Vagina (tissue), 2 donors: Measurements from ENCODE around the gene CD79A. TPM values are rescaled to one million over a fixed set of nuclear protein-coding genes. Genes with fewer than 3 reads are reported as not detected.

Source experiments
- DNase-seq, 2 donors: peaks; one replicate each; pipeline ENCODE4 v3.0.0-alpha.2; 2017; ENCODE audit errors: extremely low spot score in 2 of 2
- H3K27ac ChIP-seq: fragments of 200-600 bp; sonication (generic); one replicate; pipeline ENCODE4 v1.5.1; 2019
- H3K27me3 ChIP-seq: fragments of 200-600 bp; sonication (generic); one replicate; pipeline ENCODE4 v1.5.1; 2019
- H3K36me3 ChIP-seq, 2 donors: fragments of 200-600 bp; sonication (generic); one replicate each; pipeline ENCODE4 v1.5.1; 2017 to 2019
- H3K4me1 ChIP-seq: fragments of 200-600 bp; sonication (generic); one replicate; pipeline ENCODE4 v1.5.1; 2019
- H3K4me3 ChIP-seq, 2 donors: fragments of 200-600 bp; sonication (generic); 1 replicate in 1 of 2; 2 replicates in 1 of 2; pipeline ENCODE4 v1.5.1; 2016 to 2019
- H3K9me3 ChIP-seq: fragments of 200-600 bp; sonication (generic); one replicate; pipeline ENCODE4 v1.5.1; 2019
- POLR2A ChIP-seq, 2 donors: fragments of 450-650 bp; IDR thresholded peaks; one replicate each; pipeline ENCODE4 v1.6.1; 2017; ENCODE audit warnings: antibody characterized with exemption in 2 of 2, mild to moderate bottlenecking in 2 of 2, moderate library complexity in 2 of 2
- POLR2AphosphoS5 ChIP-seq, 2 donors: sonication (generic); formaldehyde crosslinking; IDR thresholded peaks; one replicate each; pipeline ENCODE4 v1.9.0; 2017; ENCODE audit warnings: antibody characterized with exemption in 2 of 2, mild to moderate bottlenecking in 2 of 2, low read depth in 1 of 2; ENCODE audit not compliant: insufficient read depth in 1 of 2
- intact Hi-C: fragments of 100-400 bp; cut with DNase I; formaldehyde crosslinking; loops from one replicate; pipeline ENCODE4 v1.15.1; 2023
- total RNA-seq: library from RNA; depleted of rRNA; stranded (reverse); fragments of >200 nt; gene quantifications from one replicate; pipeline ENCODE4 v1.2.3, GENCODE V29; 2016
- TF ChIP-seq, protein P1 (sequence below), 3 experiments: fragments of 450-650 bp in 2 of 3; fragments of 200-600 bp in 1 of 3; sonication (generic) in 1 of 3; IDR thresholded peaks; one replicate each; pipeline ENCODE4 v1.5.1; 2017 to 2019; ENCODE audit warnings: antibody characterized with exemption in 3 of 3, mild to moderate bottlenecking in 2 of 3, moderate library complexity in 2 of 3

The CD79A gene
- total RNA-seq = not detected

DNA sequence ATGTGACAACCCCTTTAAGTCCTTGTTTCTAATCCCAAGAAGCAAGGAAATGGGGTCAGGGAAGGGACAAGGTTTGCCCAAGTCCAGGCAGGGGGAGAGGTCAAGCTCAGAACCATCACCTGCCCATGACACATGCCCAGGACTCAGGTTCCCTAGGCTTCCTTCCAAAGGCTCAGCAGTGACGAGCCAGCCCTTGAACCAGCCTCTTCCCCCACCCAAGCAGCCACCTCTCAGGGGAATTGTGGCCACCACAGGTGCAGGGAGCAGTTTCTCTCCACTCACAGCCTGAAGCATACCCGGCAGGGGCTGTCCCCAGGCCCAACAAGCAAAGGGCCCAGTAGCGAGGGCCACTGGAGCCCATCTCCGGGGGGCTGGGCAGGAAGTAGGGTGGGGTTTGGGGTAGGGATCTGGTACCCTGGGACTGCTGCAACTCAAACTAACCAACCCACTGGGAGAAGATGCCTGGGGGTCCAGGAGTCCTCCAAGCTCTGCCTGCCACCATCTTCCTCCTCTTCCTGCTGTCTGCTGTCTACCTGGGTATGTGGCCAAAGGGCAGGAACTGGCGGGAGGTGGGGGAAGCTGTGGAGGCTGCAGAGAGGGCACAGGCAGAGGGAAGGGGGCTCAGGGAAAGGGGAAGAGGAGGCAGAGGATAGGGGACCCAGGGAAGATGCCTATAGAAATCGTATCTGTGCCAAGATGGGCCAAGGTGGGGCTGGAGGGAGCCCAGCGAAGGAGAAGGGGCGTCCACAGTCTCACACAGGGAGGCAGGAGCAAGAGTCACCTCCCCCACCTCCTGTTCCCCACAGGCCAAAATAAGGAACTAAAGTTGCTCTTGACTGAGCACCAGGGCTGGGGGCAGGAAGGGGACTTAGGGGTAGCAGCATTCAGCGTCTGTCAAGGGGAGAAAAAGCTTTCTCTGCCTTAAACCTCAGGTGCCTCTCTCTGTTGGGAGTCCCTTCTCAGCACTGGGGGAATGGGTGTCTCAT, at the start of gene CD79A:
Gene CD79A, plus strand, starts transcription at position 433 of the 986 bp plus-strand sequence. Its CDS starts 26 bp downstream, at position 459.
- no peaks in the 10 kb centered on the region for H3K27me3 ChIP-seq
- DNase-seq = no peak
- H3K27ac ChIP-seq = no peak within 1 kb of the TSS
- TF ChIP-seq, protein P1, sequence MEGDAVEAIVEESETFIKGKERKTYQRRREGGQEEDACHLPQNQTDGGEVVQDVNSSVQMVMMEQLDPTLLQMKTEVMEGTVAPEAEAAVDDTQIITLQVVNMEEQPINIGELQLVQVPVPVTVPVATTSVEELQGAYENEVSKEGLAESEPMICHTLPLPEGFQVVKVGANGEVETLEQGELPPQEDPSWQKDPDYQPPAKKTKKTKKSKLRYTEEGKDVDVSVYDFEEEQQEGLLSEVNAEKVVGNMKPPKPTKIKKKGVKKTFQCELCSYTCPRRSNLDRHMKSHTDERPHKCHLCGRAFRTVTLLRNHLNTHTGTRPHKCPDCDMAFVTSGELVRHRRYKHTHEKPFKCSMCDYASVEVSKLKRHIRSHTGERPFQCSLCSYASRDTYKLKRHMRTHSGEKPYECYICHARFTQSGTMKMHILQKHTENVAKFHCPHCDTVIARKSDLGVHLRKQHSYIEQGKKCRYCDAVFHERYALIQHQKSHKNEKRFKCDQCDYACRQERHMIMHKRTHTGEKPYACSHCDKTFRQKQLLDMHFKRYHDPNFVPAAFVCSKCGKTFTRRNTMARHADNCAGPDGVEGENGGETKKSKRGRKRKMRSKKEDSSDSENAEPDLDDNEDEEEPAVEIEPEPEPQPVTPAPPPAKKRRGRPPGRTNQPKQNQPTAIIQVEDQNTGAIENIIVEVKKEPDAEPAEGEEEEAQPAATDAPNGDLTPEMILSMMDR (IDR thresholded peaks at IDR 0.05) = no peak
- no peak for TF ChIP-seq POLR2A (IDR thresholded peaks at IDR 0.05)
- intact Hi-C loops = no loop called here
- H3K4me3 ChIP-seq = no peak within 1 kb of the TSS
- H3K4me1 ChIP-seq = peaks cover 3% of the 10 kb centered on the region
- H3K36me3 ChIP-seq = no peaks in the 10 kb centered on the region
- no peaks in the 10 kb centered on the region for H3K9me3 ChIP-seq

DNA sequence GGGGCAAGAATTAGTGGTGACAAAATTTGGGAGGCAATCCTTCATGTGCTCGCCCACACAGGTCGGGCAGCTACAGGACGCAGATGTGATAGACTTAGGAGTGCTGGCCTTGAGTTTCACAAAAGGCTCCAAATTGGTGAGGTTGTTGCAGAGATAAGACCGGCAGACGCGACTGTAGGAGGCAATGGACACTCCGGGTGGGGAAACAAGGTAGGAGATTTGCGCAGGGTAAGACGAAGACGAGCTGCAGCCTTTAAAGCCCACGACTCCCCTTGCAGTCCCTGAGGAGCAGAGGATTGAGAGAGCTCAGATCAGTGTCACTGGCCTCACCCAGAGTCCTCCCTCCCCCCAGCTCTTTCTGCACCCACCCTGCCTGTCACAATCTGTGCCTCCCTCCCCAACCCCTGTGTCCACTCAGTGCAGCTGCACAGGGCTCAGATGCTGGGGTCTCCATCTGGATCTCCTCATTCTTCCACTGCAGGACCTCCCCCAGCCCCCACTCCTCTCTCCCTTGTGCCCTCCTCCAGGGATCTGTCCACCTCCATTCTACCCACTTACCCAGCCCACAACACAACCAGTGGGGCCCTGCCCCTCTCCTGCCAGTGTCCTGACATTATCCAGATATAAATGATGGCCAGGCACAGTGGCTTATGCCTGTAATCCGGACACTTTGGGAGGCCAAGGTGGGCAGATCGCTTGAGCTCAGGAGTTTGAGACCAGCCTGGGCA, 38.9 kb upstream of the CD79A start:
- no peak for TF ChIP-seq POLR2AphosphoS5 (IDR thresholded peaks at IDR 0.05; ENCODE audit: insufficient read depth in 1 of 2, low read depth in 1 of 2)
- TF ChIP-seq, protein P1 (IDR thresholded peaks at IDR 0.05) = no peak
- no peak for TF ChIP-seq POLR2A (IDR thresholded peaks at IDR 0.05)
- H3K27me3 ChIP-seq = no peaks in the 10 kb centered on the region
- no peaks in the 10 kb centered on the region for H3K36me3 ChIP-seq
- DNase-seq = no peak
- H3K27ac ChIP-seq = no peak overlapping the region
- intact Hi-C loops = no loop called here
- H3K9me3 ChIP-seq = no peaks in the 10 kb centered on the region
- no peaks in the 10 kb centered on the region for H3K4me1 ChIP-seq
- H3K4me3 ChIP-seq = no peak overlapping the region

DNA sequence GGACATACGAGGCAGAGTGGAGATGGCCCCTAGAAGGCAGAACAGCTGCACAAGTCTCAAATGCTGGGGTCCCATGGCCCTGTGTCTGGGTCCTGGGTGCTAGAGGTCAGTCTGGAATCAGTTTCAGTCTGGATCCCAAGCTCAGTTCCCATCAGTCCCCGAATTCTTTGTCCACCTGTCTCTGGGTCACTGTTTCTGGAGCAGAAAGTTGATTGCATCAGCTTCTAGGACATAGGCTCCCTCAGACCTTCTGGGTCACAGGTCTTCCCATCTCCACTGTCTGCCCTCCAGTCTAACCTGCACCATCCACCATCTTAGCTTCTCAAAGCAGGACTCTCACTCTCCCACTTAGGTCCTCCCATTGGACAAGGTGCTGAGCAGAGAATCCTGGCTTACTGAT, 37.9 kb upstream of the CD79A start:
- H3K36me3 ChIP-seq = no peaks in the 10 kb centered on the region
- no peaks in the 10 kb centered on the region for H3K27me3 ChIP-seq
- no peak overlapping the region for H3K27ac ChIP-seq
- TF ChIP-seq POLR2A (IDR thresholded peaks at IDR 0.05) (no peak), POLR2AphosphoS5 (IDR thresholded peaks at IDR 0.05; ENCODE audit: insufficient read depth in 1 of 2, low read depth in 1 of 2) (no peak)
- TF ChIP-seq, protein P1 (IDR thresholded peaks at IDR 0.05) = no peak
- H3K4me3 ChIP-seq = no peak overlapping the region
- no peaks in the 10 kb centered on the region for H3K9me3 ChIP-seq
- no peak for DNase-seq
- intact Hi-C loops = no loop called here
- no peaks in the 10 kb centered on the region for H3K4me1 ChIP-seq

DNA sequence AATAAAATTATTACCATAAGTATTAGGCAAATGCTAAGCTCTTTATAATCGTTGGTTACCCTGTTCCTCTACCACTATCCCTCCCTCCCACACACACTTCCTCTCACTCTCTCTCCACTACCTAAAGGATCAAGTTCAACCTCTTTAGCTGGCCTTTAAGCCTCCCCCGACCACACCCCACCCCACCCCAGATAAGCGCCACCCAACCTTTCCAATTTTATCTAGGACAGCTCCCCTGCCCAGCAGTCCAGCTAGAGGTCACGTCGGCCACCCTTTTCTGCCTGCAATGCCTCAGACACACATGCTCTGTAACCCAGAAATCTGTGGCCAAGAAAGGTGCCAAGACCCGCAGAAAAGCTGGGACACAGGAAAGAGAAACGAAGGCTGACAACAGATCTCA, 33.7 kb upstream of the CD79A start:
- Histone ChIP-seq H3K36me3 (no peaks in the 10 kb centered on the region), H3K27ac (no peak overlapping the region), H3K9me3 (no peaks in the 10 kb centered on the region), H3K4me3 (no peak overlapping the region), H3K4me1 (no peaks in the 10 kb centered on the region), H3K27me3 (no peaks in the 10 kb centered on the region)
- no peak for TF ChIP-seq POLR2A (IDR thresholded peaks at IDR 0.05)
- no peak for TF ChIP-seq POLR2AphosphoS5 (IDR thresholded peaks at IDR 0.05; ENCODE audit: insufficient read depth in 1 of 2, low read depth in 1 of 2)
- TF ChIP-seq, protein P1 (IDR thresholded peaks at IDR 0.05) = no peak
- intact Hi-C loops = no loop called here
- DNase-seq = no peak
